ENCODE data around the gene PLCL2. TPM values are rescaled to one million over a fixed set of nuclear protein-coding genes. Genes with fewer than 3 reads are reported as not detected.

PLCL2 gene
- total RNA-seq, 4 donors from 2014 or later = 4.1 to 9.1 (median 6.7) TPM

GRCh38 chr3:17032407-17033034 lies 147.8 kb downstream of the PLCL2 start:
- intact Hi-C loops (cut with DNase I) = loop anchor here (5.0 kb wide), 1 partner anchor 430 kb away; no protein-coding TSS in a partner anchor
- Histone ChIP-seq H3K27me3 (no peaks in the 10 kb centered on the region), H3K4me1 (peaks cover 0 to 4% (median 0%) of the 10 kb centered on the region in 4 donors), H3K9me3 (no peaks in the 10 kb centered on the region), H3K27ac (replicated peaks in 1 of 4) (no peak overlapping the region), H3K4me3 (no peak overlapping the region), H3K36me3 (no peaks in the 10 kb centered on the region)
- WGBS = 62% methylated on average over 3 of the region's 3 CpGs
- DNase-seq (ENCODE audit: extremely low spot score) = no peak
- TF ChIP-seq EP300 (IDR thresholded peaks at IDR 0.05) (no peak), CTCF (IDR thresholded peaks at IDR 0.05) (peak; percentile 33 to 45 (median 39)), POLR2AphosphoS5 (IDR thresholded peaks at IDR 0.05) (no peak)

- TF ChIP-seq CTCF (IDR thresholded peaks at IDR 0.05) = no peak
- TF ChIP-seq EP300 (IDR thresholded peaks at IDR 0.05) = no peak
- no peak for TF ChIP-seq POLR2AphosphoS5 (IDR thresholded peaks at IDR 0.05)
- no peak for TF ChIP-seq POLR2A (IDR thresholded peaks at IDR 0.05; ENCODE audit: low read depth)
- no peaks in the 10 kb centered on the region for H3K9me3 ChIP-seq
- no peaks in the 10 kb centered on the region for H3K36me3 ChIP-seq
- 46% methylated on average over 3 of the region's 3 CpGs for WGBS
- H3K27ac ChIP-seq (replicated peaks in 1 of 4) = no peak overlapping the region
- intact Hi-C loops (cut with DNase I) = loop anchor here (5.0 kb wide), 1 partner anchor 431 kb away; no protein-coding TSS in a partner anchor
- H3K4me3 ChIP-seq = no peak overlapping the region
- H3K4me1 ChIP-seq = peaks cover 0 to 4% (median 0%) of the 10 kb centered on the region in 4 donors
- no peak for DNase-seq (ENCODE audit: extremely low spot score)
- H3K27me3 ChIP-seq = no peaks in the 10 kb centered on the region
Measured at GRCh38 chr3:17033516-17034168, 148.9 kb downstream of the PLCL2 start.

- intact Hi-C loops (cut with DNase I) = no loop called here
- Histone ChIP-seq H3K9me3 (no peaks in the 10 kb centered on the region), H3K4me3 (no peak overlapping the region), H3K4me1 (peaks cover 0 to 14% (median 0%) of the 10 kb centered on the region in 4 donors), H3K36me3 (no peaks in the 10 kb centered on the region), H3K27ac (replicated peaks in 1 of 4) (no peak overlapping the region), H3K27me3 (no peaks in the 10 kb centered on the region)
- DNase-seq (ENCODE audit: extremely low spot score) = no peak
- WGBS = 77% methylated on average over 5 of the region's 5 CpGs
- no peak for TF ChIP-seq EP300 (IDR thresholded peaks at IDR 0.05)
- no peak for TF ChIP-seq POLR2AphosphoS5 (IDR thresholded peaks at IDR 0.05)
- TF ChIP-seq CTCF (IDR thresholded peaks at IDR 0.05) = no peak
- no peak for TF ChIP-seq POLR2A (IDR thresholded peaks at IDR 0.05; ENCODE audit: low read depth)
Measured at GRCh38 chr3:17035033-17035432, 150.3 kb downstream of the PLCL2 start.

GRCh38 chr3:17035966-17036365 lies 151.2 kb downstream of the PLCL2 start:
- no peaks in the 10 kb centered on the region for H3K36me3 ChIP-seq
- H3K4me1 ChIP-seq = peaks cover 0 to 15% (median 0%) of the 10 kb centered on the region in 4 donors
- 95% methylated on average over 6 of the region's 6 CpGs for WGBS
- H3K27me3 ChIP-seq = no peaks in the 10 kb centered on the region
- DNase-seq (ENCODE audit: extremely low spot score) = no peak
- H3K27ac ChIP-seq (replicated peaks in 1 of 4) = no peak overlapping the region
- no peaks in the 10 kb centered on the region for H3K9me3 ChIP-seq
- intact Hi-C loops (cut with DNase I) = no loop called here
- no peak overlapping the region for H3K4me3 ChIP-seq
- no peak for TF ChIP-seq POLR2A (IDR thresholded peaks at IDR 0.05; ENCODE audit: low read depth)
- no peak for TF ChIP-seq POLR2AphosphoS5 (IDR thresholded peaks at IDR 0.05)
- TF ChIP-seq EP300 (IDR thresholded peaks at IDR 0.05) = no peak
- TF ChIP-seq CTCF (IDR thresholded peaks at IDR 0.05) = no peak

Measured in esophagus muscularis mucosa (tissue), 4 donors.